Activated CD4-positive, alpha-beta T cell treated with anti-CD3 and anti-CD28 coated beads, Interleukin-2, amount 50 U/mL, for 4 hours (primary cell): ENCODE measurements around the gene USP6NL.

ENCODE experiments used
- DNase-seq, 2 experiments: peaks; one replicate each; pipeline ENCODE4 v3.0.0-alpha.2; 2020

USP6NL gene

GRCh38 chr10:11472158-11472753, 139.2 kb downstream of the USP6NL start:
- peak; percentile 60 to 71 for DNase-seq

DNA sequence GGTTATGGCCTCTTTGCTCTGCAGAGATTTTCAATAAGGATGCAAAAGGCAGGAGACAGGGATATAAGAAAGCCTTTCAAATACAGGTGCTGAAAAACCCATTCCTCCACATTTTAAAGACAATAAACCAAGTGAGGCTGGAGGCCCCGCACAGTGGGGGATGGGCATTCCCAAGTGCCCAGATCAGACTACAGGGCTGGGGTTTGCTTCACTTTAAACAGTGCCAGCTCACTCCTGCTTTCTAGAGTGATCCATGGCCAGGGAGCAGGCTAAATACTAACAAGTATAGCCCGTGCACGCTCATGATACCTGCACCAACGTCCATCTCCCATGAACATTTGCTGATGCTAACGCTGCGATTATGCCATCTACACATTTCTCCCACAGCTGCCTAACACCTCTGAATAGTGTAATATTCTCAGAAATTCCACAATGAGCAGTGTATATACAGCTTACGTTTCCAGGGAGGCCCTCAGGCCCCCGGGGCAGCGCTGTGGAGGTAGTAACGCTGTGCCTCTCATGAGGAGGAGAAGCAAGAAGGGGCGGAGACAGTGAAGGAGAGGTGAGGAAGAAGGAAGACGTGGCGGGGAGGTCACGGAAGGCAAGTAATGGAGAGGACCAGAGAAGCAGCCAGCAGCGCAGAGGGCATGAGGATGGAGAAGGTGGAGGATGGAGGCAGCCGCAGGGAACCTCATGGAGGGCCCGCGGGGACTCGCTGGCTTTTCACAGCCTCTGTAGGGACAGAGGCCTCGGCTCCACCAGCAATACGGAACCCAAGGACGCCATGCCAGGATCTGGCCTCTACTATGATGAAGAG, 141.7 kb downstream of the USP6NL start:
- DNase-seq: no peak

DNA sequence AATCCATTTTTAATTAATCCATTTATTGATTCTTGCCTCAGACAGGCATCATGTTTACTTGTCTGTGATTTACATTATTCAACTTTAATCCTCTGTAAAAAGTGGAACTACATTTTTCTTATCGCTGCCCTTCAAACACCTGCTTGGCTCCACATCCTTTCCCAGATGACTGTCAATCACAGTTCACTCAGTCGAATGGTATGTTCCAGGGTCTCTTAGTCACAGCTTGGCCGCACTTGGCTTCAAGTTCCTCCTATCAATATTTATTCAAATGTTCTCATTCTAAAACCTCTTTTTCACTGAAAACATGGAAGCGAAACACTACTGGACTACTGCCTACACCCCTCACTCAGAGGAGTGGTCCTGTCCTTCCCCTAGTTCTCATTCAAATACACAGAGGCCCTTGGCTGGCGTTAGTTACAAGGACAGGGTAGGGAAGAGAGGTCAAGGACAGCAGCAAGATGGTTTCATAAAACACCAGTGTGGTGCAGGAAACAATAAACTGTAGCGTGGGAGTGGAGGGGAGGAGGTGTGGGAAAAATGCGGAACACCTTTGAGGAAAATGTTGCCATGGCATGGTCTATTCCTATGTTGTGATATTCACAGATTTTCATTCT, 143.2 kb downstream of the USP6NL start:
- no peak for DNase-seq

DNA sequence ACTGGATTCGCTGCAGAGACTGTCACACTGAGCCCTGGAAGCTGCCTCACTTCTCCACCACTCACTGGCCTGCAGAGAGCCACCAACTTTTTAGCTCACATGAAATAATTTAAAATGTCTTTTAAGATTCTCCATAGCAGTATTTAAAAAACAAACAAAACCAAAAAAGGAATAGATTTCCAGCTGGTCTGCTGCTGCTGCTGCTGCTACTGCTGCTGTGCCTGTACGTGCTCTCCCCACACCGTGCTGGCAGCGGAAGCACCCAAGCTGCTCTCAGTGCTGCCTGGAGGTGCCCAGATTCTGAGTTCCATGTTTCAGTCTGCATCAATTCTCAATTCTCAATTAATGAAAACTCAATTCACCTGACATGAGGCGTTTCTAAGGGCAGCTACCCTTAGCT, 146.0 kb downstream of the USP6NL start:
- DNase-seq: no peak

GRCh38 chr10:11463111-11463510, 148.3 kb downstream of the USP6NL start:
- no peak for DNase-seq

GRCh38 chr10:11462071-11462470, 149.4 kb downstream of the USP6NL start:
- DNase-seq: no peak

GRCh38 chr10:11457336-11457735, 154.1 kb downstream of the USP6NL start:
- DNase-seq: no peak

DNA sequence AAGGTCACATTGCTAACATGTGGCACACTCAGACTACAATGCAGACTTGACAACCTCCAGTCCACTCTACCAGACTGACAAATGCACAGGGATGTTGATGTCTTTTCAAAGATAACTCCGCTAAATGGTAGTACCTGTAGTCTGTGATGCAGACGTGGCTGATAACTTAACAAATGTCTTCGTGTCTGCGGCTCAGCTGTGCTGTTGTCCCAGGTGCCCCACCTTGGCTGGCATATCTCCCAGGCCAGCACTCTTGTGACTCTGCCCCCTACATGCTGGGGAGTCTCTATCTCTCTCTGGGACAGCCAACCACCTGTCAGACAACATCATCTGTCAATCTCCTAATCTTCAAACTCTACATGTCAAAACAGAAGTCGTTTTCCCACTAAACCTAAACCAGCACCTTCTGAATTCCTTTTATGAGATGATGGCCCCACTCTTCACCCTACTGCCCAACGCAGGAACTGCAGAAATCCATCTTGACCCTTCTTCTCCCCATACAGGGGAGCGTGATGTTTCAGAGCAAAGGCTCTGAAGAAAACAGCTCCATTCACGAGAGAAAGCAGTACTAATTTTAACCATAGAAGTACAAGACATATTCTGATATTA, 156.4 kb downstream of the USP6NL start:
- no peak for DNase-seq

GRCh38 chr10:11454160-11454559, 157.3 kb downstream of the USP6NL start:
- DNase-seq: no peak

DNA sequence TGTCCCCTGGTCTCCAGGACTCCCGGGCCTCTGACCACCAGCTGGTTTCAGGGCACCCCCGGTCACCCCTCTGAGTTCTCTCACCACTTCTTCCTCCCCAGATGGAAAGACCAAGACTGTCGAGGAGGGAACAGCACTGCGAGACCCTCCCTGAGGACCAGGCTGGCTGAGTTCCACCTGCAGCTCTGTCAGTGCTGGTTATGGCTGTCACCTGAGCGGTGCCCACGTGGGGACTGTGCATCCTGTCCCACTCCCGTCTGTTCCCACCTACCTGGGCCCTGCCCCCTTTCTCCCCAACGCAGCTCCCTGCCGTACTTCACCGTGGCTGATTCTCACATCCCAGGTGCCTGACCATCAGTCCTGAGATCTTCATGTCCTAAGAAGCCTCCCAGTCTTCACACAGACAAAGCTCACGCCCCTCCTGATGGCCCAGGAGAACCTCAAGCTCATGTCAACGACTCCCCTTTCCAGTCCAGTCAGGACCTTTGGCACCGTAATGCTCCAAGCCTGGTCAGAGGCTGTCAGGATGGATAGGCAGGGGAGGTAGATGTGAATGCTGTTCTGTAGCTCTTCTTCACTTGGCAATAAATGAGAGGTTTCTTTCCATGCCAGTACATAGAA, 159.7 kb downstream of the USP6NL start:
- no peak for DNase-seq

GRCh38 chr10:11450427-11450826, 161.0 kb downstream of the USP6NL start:
- no peak for DNase-seq

- no peak for DNase-seq
These were observed 161.7 kb downstream of the USP6NL start for GRCh38 chr10:11449761-11450160.

- DNase-seq: no peak
These were observed 162.8 kb downstream of the USP6NL start for GRCh38 chr10:11448545-11449244.

DNA sequence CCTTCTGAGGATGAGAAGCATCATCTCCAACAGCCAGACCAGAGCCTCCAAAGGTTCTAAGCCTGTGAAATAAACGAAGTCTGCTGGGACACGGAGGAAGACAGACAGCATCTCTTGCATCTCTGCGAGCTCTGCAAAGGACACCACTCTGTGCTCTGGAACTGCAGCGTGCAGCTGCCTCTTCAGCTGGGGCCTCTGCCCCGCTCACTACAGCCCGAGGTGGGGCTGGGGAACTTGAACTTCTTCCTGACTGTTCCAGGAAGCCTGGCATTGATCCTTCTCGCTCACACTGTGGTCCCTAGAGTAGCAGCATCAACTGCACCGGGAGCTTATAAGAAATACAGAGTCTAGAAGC, 163.3 kb downstream of the USP6NL start:
- DNase-seq: no peak

DNA sequence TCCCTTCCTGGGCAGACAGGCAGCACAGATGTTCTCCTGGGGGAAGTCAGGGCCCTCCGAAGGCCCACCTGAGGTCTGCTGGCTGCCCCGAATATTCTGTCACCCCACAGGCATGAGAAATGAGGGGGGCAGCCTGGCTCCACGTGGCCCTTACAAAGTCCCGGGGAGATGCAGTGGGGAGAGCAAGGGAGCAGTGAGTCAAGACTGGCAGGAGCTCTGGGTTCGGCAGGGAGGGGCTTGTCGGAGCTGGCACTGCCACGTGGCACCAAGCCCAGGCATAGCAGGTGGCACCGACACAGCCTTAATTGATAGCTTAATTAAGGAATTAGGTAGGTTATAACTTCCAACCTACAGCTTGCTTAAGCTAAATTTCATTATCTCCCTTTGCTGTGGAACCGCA, 163.9 kb downstream of the USP6NL start:
- no peak for DNase-seq

GRCh38 chr10:11446864-11447263, 164.6 kb downstream of the USP6NL start:
- DNase-seq: no peak

DNA sequence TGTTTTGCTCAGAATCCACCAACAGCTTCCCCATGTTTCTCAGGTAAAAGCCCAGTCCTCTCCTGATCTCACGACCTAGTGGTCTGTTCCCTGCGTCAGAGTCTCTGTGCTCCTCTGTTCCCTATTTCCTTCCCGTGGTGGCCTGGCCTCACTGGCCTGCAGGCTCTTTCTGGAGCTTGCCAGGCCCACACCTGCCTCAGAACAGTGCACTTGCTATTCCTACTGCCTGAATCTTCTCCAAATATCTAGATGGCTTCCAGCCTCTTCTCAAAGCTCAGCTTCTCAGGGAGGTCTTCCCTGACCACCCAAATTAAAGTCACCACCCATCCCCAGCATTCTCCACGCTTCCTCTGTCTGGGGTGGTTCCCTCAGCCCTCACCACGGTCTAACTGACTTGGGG, 165.3 kb downstream of the USP6NL start:
- DNase-seq: no peak

DNA sequence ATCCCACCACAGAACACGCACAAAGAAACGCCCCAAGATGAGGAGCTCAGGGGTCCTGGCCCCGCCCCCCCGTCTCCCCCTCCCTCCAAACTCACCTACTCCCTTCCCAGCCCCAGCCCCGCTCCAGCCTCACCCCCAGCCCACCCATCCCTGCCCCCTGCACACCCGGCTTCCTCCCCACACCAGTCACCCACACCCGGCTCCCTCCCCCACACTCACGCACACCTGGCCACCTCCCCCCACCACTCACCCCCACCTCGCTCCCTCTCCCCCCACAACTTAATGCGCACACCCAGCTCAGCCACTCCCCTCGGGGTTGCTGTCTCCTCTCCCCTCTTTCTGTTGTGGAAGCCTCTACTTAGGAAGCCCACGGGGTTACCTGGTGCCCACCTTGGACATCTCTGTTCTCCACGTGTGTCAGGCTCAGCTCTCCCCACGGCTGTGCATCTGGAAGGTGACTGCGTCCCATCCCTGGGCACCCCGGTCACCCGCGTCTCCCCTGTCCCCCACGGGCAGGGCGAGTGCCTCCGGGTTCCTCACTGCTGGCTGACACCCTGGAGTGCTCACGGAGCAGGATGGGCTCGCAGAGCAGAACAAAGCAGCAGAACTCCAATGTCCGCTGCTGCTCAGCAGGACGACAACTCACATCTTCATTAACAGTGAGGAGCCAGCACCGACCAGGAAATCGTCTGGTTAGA, 166.8 kb downstream of the USP6NL start:
- no peak for DNase-seq

DNA sequence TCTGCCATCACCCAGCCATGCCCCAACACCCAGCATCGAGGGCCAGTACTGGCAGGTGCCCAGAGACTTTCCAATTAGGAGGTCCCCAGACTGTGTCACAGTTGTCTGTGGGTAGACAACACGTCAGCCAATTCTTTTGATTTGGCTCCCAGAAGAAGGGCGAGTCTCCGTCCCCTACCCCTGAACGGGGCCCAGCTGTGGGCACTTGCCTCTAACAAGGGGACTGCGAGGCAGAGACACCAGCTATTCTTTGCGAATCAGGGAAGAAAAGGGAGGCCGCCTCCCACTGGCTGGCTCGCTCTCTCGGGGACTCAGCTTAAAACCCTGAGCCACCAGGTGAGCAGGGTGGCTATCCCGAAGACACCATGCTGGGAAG, 167.3 kb downstream of the USP6NL start:
- no peak for DNase-seq

GRCh38 chr10:11443468-11444154, 167.8 kb downstream of the USP6NL start:
- no peak for DNase-seq

DNA sequence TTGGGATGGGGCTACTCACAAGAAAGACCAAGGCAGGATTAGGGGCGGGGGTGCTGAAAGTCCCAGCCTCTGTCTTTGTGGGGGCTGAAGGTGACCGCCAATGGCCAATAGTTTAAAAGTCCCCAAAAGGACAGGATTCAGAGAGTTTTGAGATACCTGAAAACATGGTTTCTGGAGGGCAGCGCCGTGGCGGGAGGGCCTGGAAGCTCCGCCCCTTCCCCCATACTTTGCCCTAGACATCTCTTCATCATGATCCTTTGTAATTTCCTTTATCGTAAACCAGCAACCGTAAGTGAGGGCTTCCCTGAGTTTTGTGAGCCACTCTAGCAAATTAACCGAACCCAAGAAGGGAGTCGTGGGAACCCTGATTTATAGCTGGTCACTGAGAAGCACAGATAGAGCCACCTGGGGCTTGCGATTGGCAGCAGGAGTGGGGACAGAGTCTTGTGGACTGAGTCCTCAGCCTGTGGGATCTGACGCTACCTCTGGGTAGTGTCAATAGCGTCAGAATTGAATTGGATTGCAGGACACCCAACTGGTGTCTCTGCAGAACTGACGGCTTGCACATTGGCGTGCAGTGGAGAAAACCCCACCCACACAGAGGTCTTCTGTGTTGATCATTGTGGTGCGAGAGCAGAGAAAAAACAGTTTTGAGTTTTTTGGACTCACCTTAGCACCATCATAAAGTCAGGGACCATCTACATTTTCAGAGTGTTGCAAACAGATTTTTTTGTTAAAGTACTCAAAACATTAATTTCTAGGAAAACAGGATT, 169.3 kb downstream of the USP6NL start:
- DNase-seq: no peak
